ENCODE results near the gene SYT9. TPM values are rescaled to one million over a fixed set of nuclear protein-coding genes. Genes with fewer than 3 reads are reported as not detected.

Gene SYT9
- total RNA-seq, 1 experiment from 2014 or later = not detected

DNA sequence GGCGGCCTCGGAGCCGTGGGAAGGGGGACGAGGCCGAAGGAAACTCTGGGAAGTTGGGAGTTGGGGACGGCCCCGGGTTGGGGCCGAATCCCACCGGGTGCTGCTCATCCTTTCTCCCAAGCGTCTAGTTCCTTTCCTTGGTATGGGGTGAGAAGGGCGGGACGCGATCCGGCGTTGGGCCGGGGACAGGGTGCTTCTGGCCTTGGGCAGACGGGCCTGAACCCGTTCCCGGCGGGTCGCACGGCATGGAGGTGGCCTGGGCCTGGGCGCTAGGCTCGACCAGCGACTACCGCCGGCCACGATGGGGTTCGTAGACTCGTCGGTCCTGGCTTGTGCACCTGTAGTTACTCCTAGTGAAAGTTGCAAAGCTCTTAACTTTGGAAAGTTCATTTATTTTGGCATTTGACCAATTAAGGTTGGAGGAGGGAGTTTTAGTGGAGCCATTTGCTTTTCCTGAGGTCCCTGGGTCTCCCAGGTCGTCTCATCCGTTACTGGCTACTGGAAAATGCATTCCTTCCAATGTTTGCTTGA lies 1.0 kb downstream of the SYT9 start:
- TF ChIP-seq, protein P1, sequence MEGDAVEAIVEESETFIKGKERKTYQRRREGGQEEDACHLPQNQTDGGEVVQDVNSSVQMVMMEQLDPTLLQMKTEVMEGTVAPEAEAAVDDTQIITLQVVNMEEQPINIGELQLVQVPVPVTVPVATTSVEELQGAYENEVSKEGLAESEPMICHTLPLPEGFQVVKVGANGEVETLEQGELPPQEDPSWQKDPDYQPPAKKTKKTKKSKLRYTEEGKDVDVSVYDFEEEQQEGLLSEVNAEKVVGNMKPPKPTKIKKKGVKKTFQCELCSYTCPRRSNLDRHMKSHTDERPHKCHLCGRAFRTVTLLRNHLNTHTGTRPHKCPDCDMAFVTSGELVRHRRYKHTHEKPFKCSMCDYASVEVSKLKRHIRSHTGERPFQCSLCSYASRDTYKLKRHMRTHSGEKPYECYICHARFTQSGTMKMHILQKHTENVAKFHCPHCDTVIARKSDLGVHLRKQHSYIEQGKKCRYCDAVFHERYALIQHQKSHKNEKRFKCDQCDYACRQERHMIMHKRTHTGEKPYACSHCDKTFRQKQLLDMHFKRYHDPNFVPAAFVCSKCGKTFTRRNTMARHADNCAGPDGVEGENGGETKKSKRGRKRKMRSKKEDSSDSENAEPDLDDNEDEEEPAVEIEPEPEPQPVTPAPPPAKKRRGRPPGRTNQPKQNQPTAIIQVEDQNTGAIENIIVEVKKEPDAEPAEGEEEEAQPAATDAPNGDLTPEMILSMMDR (IDR thresholded peaks at IDR 0.05; ENCODE audit: unreplicated experiment) = no peak
- BruUV-seq (replicated peaks) = no TSS peak
- no peak overlapping the region for H3K27ac Mint-ChIP-seq (ENCODE audit: unreplicated experiment)
- CTCF ChIA-PET = no interaction called here
- H3K27me3 Mint-ChIP-seq (ENCODE audit: unreplicated experiment) = peaks cover 47% of the 10 kb centered on the region
- intact Hi-C loops (cut with micrococcal nuclease; ENCODE audit: unreplicated experiment) = no loop called here
- no peaks in the 10 kb centered on the region for H3K36me3 Mint-ChIP-seq (ENCODE audit: insufficient read depth, unreplicated experiment)
- no peaks in the 10 kb centered on the region for H3K4me1 Mint-ChIP-seq (ENCODE audit: low read depth, unreplicated experiment)
- no peak for DNase-seq
- no peak overlapping the region for H3K4me3 Mint-ChIP-seq (ENCODE audit: low read depth, unreplicated experiment)
- H3K9me3 Mint-ChIP-seq (ENCODE audit: low read depth, unreplicated experiment) = no peaks in the 10 kb centered on the region

DNA sequence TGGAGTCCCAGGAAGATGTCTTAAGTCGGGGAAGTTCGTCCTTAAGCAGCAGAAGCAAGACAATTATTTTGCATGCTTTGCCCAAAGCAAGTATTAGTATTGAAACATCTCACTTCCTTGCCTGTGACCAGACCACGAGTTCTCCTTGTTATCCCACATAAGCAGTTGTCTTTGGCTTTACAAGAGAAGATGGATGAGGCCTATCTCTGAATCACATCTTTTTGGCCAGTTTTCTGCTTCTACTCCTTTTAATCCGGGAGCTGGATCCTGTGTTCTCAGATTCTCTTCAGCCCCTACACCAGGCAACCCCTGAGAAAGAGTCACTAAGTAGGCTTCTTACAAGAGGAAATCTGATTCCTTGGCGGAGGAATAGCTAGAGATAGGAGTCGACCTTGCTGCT lies 2.1 kb downstream of the SYT9 start:
- CTCF ChIA-PET = no interaction called here
- TF ChIP-seq, protein P1 (IDR thresholded peaks at IDR 0.05; ENCODE audit: unreplicated experiment) = no peak
- Mint-ChIP-seq H3K4me3 (ENCODE audit: low read depth, unreplicated experiment) (no peak overlapping the region), H3K27ac (ENCODE audit: unreplicated experiment) (no peak overlapping the region), H3K27me3 (ENCODE audit: unreplicated experiment) (peaks cover 47% of the 10 kb centered on the region), H3K4me1 (ENCODE audit: low read depth, unreplicated experiment) (no peaks in the 10 kb centered on the region), H3K9me3 (ENCODE audit: low read depth, unreplicated experiment) (no peaks in the 10 kb centered on the region), H3K36me3 (ENCODE audit: insufficient read depth, unreplicated experiment) (no peaks in the 10 kb centered on the region)
- DNase-seq = no peak
- intact Hi-C loops (cut with micrococcal nuclease; ENCODE audit: unreplicated experiment) = no loop called here
- BruUV-seq (replicated peaks) = no TSS peak

DNA sequence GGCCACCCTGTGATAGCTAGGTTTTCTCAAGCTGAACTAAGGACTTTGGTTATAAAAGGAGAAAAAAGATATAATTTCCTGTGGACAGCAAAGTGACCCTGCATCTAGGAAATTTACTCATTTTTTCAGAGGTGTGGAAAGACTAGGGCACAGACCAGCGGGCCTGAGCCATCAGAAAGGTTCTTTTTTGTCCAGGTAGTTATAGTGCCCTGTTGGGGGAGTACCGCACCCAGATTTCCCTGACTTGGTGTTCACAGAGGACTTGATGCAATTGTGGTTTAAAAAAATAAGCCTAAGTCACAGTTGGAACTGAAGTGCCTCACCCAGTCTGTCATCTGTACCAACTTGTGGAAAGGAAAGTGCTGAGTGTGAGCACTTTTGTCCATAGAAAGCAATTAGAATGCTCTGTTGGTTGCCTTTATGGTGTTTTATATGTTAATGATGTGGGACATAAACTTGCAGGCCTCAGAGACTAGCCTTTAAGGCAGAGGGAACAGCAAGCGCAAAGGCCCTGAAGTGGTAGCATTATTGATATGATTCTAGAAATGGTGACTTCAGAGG lies 3.1 kb downstream of the SYT9 start:
- TF ChIP-seq, protein P1 (IDR thresholded peaks at IDR 0.05; ENCODE audit: unreplicated experiment) = no peak
- CTCF ChIA-PET = no interaction called here
- Mint-ChIP-seq H3K27ac (ENCODE audit: unreplicated experiment) (no peak overlapping the region), H3K4me1 (ENCODE audit: low read depth, unreplicated experiment) (no peaks in the 10 kb centered on the region), H3K9me3 (ENCODE audit: low read depth, unreplicated experiment) (no peaks in the 10 kb centered on the region), H3K4me3 (ENCODE audit: low read depth, unreplicated experiment) (no peak overlapping the region), H3K36me3 (ENCODE audit: insufficient read depth, unreplicated experiment) (no peaks in the 10 kb centered on the region), H3K27me3 (ENCODE audit: unreplicated experiment) (peaks cover 46% of the 10 kb centered on the region)
- no peak for DNase-seq
- no TSS peak for BruUV-seq (replicated peaks)
- intact Hi-C loops (cut with micrococcal nuclease; ENCODE audit: unreplicated experiment) = no loop called here

DNA sequence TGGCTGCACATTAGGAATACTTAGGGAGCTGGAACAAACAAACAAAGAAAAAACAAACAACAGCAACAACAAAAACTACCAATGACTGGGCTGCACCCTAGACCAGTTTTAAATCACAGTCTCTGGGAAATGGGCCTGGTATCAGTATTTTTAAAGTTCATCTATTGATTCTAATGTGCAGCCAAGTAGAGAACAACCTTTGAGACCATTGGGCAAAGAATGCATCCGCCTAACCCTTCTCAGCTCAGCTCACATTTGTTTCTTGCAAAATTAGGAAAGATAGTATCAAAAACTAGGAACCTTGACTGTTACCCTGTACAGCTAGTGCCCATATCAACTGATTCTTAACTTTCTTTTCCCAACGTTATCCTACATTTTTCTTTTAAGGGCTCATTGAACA lies 5.2 kb downstream of the SYT9 start:
- H3K4me1 Mint-ChIP-seq (ENCODE audit: low read depth, unreplicated experiment) = no peaks in the 10 kb centered on the region
- intact Hi-C loops (cut with micrococcal nuclease; ENCODE audit: unreplicated experiment) = no loop called here
- peaks cover 30% of the 10 kb centered on the region for H3K27me3 Mint-ChIP-seq (ENCODE audit: unreplicated experiment)
- H3K27ac Mint-ChIP-seq (ENCODE audit: unreplicated experiment) = no peak overlapping the region
- TF ChIP-seq, protein P1 (IDR thresholded peaks at IDR 0.05; ENCODE audit: unreplicated experiment) = no peak
- no peaks in the 10 kb centered on the region for H3K36me3 Mint-ChIP-seq (ENCODE audit: insufficient read depth, unreplicated experiment)
- H3K9me3 Mint-ChIP-seq (ENCODE audit: low read depth, unreplicated experiment) = no peaks in the 10 kb centered on the region
- DNase-seq = no peak
- H3K4me3 Mint-ChIP-seq (ENCODE audit: low read depth, unreplicated experiment) = no peak overlapping the region
- CTCF ChIA-PET = no interaction called here
- no TSS peak for BruUV-seq (replicated peaks)
